Neural progenitor cell (in vitro differentiated cells): ENCODE results near the gene MYH15.

Experiments
- CTCF ChIP-seq: fragments of 200-600 bp; sonication (generic); IDR thresholded peaks from 2 replicates; pipeline ENCODE4 v1.5.1; 2017; ENCODE audit warnings: antibody characterized with exemption, mild to moderate bottlenecking
- EZH2 ChIP-seq: fragments of 200-600 bp; sonication (generic); IDR thresholded peaks from 2 replicates; pipeline ENCODE4 v1.6.1; 2017; ENCODE audit warnings: antibody characterized with exemption, mild to moderate bottlenecking, moderate library complexity

- TF ChIP-seq CTCF = no peak
- TF ChIP-seq EZH2 = no peak
These were observed 61.8 kb downstream of the MYH15 start for GRCh38 chr3:108448593-108448992.
